ENCODE data around the gene TSPAN31. TPM values are rescaled to one million over a fixed set of nuclear protein-coding genes. Genes with fewer than 3 reads are reported as not detected.
"Not testable (repeated sequence)": the region's sequence is repeated elsewhere in the genome, so short reads cannot be mapped to it uniquely, and the experiment has no call there.

Gene TSPAN31, protein sequence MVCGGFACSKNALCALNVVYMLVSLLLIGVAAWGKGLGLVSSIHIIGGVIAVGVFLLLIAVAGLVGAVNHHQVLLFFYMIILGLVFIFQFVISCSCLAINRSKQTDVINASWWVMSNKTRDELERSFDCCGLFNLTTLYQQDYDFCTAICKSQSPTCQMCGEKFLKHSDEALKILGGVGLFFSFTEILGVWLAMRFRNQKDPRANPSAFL
- 100 to 1,000 TPM in 2 of 4 donors, 10 to 100 TPM in 2; 92.0 to 109 (median 100) TPM for polyA plus RNA-seq (ENCODE audit: insufficient read length in 4 of 4)

GRCh38 chr12:57744777-57745484 is at the start of gene TSPAN31:
TSPAN31 (plus strand) TSS chr12:57745039; CDS start chr12:57745155, 116 bp downstream.
- peak; percentile 95 to 98 (median 96) for DNase-seq (ENCODE audit: low read depth in 4 of 4, low spot score in 3 of 4)

GRCh38 chr12:57695770-57696432 is 48.9 kb upstream of the TSPAN31 start:
- no peak for DNase-seq (ENCODE audit: low read depth in 4 of 4, low spot score in 3 of 4)

DNA sequence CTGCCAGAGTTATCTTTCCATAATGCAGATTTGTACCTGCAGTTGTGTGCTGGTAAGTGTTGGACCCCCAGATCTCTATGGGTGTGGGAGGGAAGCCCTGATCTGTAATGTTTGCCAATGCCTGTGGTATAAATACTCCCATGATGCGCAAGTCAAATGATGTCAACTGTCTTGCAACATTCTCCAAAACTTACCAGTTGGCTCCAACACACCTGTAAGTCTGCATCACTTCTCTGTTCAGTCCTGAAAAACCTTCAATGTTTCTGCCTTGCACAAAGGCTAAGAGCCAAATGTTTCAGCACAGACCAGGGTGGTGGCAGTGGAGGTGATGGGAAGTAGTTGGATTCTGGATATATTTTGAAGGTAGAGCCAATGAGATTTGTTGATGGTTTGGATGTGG is 47.8 kb upstream of the TSPAN31 start:
- no peak for DNase-seq (ENCODE audit: low read depth in 4 of 4, low spot score in 3 of 4)

- DNase-seq (ENCODE audit: low read depth in 4 of 4, low spot score in 3 of 4): no peak
These were observed 46.4 kb upstream of the TSPAN31 start for GRCh38 chr12:57698414-57698813.

DNA sequence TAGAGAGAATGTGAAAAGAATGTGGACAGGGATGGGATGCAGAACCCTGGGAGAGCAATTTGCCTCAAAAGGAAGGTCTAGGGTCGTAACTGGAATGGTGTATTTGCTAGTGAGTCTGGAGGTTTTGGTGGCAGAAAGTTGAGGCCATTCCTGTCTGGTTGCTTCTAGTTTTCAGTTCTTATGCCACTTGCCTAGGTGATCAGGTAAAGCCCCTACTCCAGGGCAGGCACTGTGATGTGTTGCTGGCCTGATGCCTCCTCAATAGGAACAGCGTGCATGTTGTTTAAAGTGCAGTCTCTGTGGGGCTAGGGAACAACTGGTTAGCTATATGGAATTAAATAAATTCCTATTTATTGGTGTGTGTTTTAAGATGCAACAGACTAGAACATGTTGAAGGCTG is 44.5 kb upstream of the TSPAN31 start:
- no peak for DNase-seq (ENCODE audit: low read depth in 4 of 4, low spot score in 3 of 4)

- DNase-seq (ENCODE audit: low read depth in 4 of 4, low spot score in 3 of 4): no peak
These were observed 37.6 kb upstream of the TSPAN31 start for GRCh38 chr12:57707250-57707649.

DNA sequence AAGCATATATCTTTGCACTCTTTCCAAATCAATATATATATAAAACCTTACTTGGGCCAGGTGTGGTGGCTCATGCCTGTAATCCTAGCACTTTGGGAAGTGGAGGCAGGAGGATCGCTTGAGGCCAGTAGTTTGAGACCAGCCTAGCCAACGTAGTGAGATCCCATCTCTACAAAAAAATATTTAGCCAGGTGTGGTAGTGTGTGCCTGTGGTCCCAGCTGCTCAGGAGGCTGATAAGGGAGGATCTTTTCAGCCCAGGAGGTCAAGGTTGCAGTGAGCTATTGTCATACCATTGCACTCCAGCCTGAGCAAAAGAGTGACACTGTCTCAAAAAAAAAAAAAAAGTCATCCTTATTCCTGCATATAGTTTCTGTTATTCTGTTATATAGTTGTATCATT is 36.5 kb upstream of the TSPAN31 start:
- no peak for DNase-seq (ENCODE audit: low read depth in 4 of 4, low spot score in 3 of 4)

DNA sequence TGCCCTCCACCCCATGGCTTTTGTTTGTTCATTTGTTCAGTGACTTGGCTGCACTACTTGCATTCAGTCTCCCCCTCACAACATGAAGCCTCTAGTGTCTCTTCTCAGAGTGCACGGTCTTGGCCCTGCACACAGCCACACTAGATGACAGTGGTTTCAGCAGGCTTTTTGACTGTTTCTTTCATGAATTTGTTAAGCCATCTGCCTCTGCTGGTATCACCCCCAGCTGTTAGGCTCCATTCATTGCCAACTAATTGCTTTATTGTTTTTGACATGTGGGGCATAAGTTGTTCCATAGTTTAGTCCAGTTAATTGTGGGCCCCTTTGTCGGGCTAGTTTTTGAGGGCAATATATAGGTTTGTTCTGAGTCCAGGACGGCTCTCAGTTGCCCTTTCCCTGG is 32.1 kb upstream of the TSPAN31 start:
- DNase-seq (ENCODE audit: low read depth in 4 of 4, low spot score in 3 of 4): no peak

DNA sequence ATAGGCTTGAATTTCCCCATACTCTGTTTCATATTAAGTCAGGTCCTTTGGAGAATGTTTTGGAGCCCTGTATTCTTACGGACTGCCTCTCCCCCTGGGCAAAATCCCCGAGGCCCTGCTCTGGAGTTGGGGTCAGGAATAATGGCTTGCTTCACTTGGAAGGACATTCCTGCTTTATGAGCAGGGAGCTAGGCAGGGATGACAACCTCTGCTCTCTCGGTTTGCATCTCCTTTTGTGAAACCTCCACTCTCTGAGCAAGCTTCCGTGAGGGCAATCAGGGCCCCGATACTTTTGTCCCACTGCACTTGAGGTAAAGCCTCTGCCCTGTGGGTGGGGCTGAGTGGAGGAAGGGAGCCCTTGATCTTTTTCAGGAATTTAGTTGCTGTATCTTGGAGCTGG is 31.6 kb upstream of the TSPAN31 start:
- DNase-seq (ENCODE audit: low read depth in 4 of 4, low spot score in 3 of 4): no peak

DNA sequence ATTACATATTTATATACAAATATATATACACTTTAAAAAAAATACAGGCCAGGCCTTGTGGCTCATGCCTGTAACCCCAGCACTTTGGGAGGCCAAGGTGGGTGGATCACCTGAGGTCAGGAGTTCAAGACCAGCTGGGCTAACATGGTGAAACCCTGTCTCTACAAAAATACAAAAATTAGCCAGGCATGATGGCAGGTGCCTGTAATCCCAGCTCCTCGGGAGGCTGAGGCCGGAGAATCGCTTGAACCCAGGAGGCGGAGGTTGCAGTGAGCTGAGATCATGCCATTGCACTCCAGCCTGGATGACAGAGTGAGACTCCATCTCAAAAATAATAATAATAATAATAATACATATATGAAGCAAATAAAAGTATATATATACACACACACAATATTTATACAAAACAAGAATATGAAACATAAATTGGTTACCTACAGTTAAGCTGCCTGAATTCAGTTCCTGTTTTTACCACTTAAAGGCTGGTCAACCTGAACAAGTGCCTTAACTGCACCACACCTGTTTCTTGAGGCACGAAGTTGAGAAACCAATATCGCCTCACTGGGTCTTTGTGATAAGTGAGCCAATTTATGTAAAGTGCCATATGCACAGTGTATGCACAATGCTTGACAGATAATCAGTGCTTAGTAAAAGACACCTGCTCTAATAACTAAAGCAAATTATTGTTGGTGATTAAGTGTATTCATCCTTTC is 29.6 kb upstream of the TSPAN31 start:
- not testable (repeated sequence) for DNase-seq (ENCODE audit: low read depth in 4 of 4, low spot score in 3 of 4)

DNA sequence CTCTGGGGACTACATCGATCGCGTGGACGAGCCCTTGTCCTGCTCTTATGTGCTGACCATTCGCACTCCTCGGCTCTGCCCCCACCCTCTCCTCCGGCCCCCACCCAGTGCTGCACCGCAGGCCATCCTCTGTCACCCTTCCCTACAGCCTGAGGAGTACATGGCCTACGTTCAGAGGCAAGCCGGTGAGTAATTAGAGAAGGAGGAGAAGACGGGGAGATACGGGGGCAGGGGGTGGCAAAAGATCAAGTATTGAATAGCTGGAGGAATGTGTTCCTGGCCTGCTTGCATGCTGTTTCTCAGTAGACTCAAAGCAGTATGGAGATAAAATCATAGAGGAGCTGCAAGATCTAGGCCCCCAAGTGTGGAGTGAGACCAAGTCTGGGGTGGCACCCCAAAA is 29.1 kb upstream of the TSPAN31 start:
- DNase-seq (ENCODE audit: low read depth in 4 of 4, low spot score in 3 of 4): no peak

DNA sequence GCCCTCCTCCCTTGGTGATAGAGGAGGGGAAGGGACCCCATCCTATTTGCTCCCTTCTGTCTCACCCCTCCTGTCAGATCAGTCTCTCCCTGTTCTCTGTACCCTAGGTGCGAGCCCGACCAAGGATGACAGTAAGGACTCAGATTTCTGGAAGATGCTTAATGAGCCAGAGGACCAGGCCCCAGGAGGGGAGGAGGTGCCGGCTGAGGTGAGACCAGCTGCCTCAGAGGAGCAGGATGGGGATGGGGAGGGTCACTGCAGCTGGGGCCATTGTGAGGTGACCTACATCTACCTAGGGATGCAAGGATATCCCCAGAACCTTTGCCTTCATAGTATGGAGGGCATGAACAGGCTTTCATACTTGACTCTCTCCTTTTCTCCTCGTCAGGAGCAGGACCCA is 28.5 kb upstream of the TSPAN31 start:
- DNase-seq (ENCODE audit: low read depth in 4 of 4, low spot score in 3 of 4): no peak

DNA sequence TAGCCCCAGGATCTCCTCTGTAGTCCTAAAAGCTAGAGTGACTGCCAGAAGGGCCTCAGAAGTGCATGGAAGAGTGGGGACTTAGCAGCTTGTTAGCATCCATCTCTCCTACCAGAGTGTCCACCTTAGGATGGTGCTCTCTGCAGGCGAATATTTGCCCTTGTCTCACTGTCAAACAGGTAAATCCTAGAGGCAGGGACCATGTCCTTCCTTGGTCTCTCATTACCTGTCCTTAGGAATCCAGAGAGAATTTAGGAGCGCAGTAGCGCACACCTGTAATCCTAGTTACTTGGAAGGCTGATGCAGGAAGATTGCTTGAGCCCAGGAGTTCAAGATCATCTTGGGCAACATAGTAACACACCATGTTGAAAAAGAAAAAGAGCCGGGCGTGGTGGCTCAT is 27.7 kb upstream of the TSPAN31 start:
- no peak for DNase-seq (ENCODE audit: low read depth in 4 of 4, low spot score in 3 of 4)

- no peak for DNase-seq (ENCODE audit: low read depth in 4 of 4, low spot score in 3 of 4)
These were observed 26.8 kb upstream of the TSPAN31 start for GRCh38 chr12:57717846-57718640.

DNA sequence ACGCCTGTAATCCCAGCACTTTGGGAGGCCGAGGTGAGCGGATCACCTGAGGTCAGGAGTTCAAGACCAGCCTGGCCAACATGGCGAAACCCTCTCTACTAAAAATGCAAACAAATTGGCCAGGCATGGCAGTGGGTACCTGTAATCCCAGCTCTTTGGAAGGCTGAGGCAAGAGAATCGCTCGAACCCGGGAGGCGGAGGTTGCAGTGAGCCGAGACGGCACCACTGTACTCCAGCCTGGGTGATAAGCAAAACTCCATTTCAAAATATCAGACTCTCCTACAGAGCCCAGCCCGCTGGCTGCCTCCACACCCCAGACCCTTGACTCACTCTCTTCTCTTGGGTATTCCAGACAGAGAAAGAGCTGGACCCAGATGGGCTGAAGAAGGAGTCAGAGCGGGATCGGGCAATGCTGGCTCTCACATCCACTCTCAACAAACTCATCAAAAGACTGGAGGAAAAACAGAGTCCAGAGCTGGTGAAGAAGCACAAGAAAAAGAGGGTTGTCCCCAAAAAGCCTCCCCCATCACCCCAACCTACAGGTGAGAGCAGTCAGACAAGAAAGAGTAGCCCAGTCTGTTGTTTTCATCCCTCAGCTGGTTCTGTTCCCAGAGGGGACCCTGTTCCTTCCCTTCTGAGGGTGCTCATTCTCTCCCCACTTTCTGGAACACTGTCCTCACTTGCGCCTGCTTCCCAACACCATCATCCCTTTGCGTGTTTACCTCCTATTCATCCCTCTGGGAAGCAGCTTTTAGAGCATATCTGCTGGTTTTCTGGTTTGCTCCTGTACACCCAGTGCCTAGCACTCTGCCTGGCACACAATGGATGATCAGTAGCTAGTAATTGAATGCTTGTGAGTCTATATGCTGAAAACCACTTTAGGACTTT is 26.0 kb upstream of the TSPAN31 start:
- no peak for DNase-seq (ENCODE audit: low read depth in 4 of 4, low spot score in 3 of 4)

DNA sequence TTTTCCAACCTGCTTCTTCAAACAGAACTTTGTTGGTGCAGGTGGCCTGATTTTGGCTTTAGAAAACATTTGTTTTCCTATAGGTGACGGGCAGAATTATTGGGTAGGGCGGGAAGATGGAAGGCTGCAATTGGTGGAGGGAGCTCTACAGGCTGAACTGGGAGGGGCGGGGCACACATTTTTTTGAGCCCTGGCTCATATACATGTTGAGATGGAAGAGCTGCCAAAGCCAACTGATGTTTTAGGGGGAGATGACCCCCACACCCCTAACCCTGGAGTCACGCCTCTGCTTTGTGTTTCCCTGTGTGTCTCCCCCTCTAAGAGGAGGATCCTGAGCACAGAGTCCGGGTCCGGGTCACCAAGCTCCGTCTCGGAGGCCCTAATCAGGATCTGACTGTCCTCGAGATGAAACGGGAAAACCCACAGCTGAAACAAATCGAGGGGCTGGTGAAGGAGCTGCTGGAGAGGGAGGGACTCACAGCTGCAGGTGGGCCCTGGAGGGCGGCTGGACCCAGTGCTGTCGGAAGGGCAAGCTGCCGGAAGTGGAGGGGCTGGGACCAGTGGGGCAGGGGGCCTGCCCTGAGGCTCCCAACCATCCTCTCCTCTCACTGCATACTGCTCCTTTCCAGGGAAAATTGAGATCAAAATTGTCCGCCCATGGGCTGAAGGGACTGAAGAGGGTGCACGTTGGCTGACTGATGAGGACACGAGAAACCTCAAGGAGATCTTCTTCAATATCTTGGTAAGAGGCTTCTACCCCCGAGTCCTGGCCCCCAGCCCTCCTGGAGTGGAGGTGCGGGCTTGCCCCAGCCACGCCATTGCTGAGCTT is 24.8 kb upstream of the TSPAN31 start:
- DNase-seq (ENCODE audit: low read depth in 4 of 4, low spot score in 3 of 4): no peak

GRCh38 chr12:57720606-57721595 is 23.9 kb upstream of the TSPAN31 start:
- DNase-seq (ENCODE audit: low read depth in 4 of 4, low spot score in 3 of 4): no peak

Measured in right renal pelvis (tissue), 4 donors.